Left lobe of liver (tissue), 2 donors: ENCODE data around the gene PDGFC. TPM values are rescaled to one million over a fixed set of nuclear protein-coding genes. Genes with fewer than 3 reads are reported as not detected.
"Not testable (repeated sequence)": the region's sequence is repeated elsewhere in the genome, so short reads cannot be mapped to it uniquely, and the experiment has no call there.

Source experiments
- ATAC-seq: fragments of 200-7000 bp; cut with Tn5 transposase; one replicate; pipeline ENCODE4 v1.9.1; 2020; ENCODE audit warnings: mild to moderate bottlenecking, moderate library complexity
- DNase-seq: peaks from one replicate; pipeline ENCODE4 v3.0.0-alpha.2; 2020; ENCODE audit warnings: low spot score
- total RNA-seq: library from RNA; stranded (reverse); gene quantifications from one replicate; pipeline ENCODE4 v1.2.1, GENCODE V29; 2021
- donor health status: DM: no; HTN: no; CAD: no; lungs with moderate emphysema.
- donor health status: DM: no; HTN: yes; CAD: no.

PDGFC gene
- total RNA-seq, 1 donor from 2014 or later = 9.1 TPM

GRCh38 chr4:156953001-156953400, 18.6 kb downstream of the PDGFC start:
- DNase-seq = no peak
- ATAC-seq = no peak

- ATAC-seq (peak; percentile 63), DNase-seq (no peak)
Observed at GRCh38 chr4:156952078-156952759, 19.4 kb downstream of the PDGFC start.

GRCh38 chr4:156950948-156951347, 20.7 kb downstream of the PDGFC start:
- ATAC-seq = no peak
- DNase-seq = no peak

GRCh38 chr4:156950090-156950489, 21.5 kb downstream of the PDGFC start:
- DNase-seq (no peak), ATAC-seq (no peak)

- ATAC-seq (peak; percentile 81), DNase-seq (no peak)
Observed at GRCh38 chr4:156949373-156949814, 22.2 kb downstream of the PDGFC start.

GRCh38 chr4:156948738-156949137, 22.9 kb downstream of the PDGFC start:
- DNase-seq (no peak), ATAC-seq (no peak)

GRCh38 chr4:156948133-156948532, 23.5 kb downstream of the PDGFC start:
- DNase-seq = no peak
- no peak for ATAC-seq

- no peak for DNase-seq
- no peak for ATAC-seq
Observed at GRCh38 chr4:156946516-156947424, 24.8 kb downstream of the PDGFC start.

- DNase-seq (no peak), ATAC-seq (no peak)
Observed at GRCh38 chr4:156945532-156945931, 26.1 kb downstream of the PDGFC start.

- ATAC-seq (no peak), DNase-seq (no peak)
Observed at GRCh38 chr4:156942991-156943390, 28.6 kb downstream of the PDGFC start.

GRCh38 chr4:156941940-156942548, 29.6 kb downstream of the PDGFC start:
- ATAC-seq = no peak
- DNase-seq = no peak

- DNase-seq (no peak), ATAC-seq (no peak)
Observed at GRCh38 chr4:156939801-156940200, 31.8 kb downstream of the PDGFC start.

- no peak for ATAC-seq
- DNase-seq = no peak
Observed at GRCh38 chr4:156939139-156939538, 32.5 kb downstream of the PDGFC start.

- DNase-seq = no peak
- no peak for ATAC-seq
Observed at GRCh38 chr4:156934259-156934635, 37.4 kb downstream of the PDGFC start.

- DNase-seq (no peak), ATAC-seq (no peak)
Observed at GRCh38 chr4:156933633-156934258, 37.9 kb downstream of the PDGFC start.

- not testable (repeated sequence) for ATAC-seq, DNase-seq
Observed at GRCh38 chr4:156932360-156932759, 39.2 kb downstream of the PDGFC start.

GRCh38 chr4:156931267-156931666, 40.3 kb downstream of the PDGFC start:
- ATAC-seq (peak; percentile 68), DNase-seq (no peak)

GRCh38 chr4:156929386-156930105, 42.1 kb downstream of the PDGFC start:
- DNase-seq (no peak), ATAC-seq (no peak)

GRCh38 chr4:156924774-156925315, 46.8 kb downstream of the PDGFC start:
- ATAC-seq (no peak), DNase-seq (no peak)

- no peak for ATAC-seq
- DNase-seq = no peak
Observed at GRCh38 chr4:156923525-156923924, 48.1 kb downstream of the PDGFC start.
